Panc1 (cell line): ENCODE data around the gene BTBD18.

Experiments
- CTCF ChIP-seq: fragments of 450-650 bp; IDR thresholded peaks from 2 replicates; pipeline ENCODE4 v1.5.1; 2017; ENCODE audit warnings: mild to moderate bottlenecking
- POLR2AphosphoS5 ChIP-seq: IDR thresholded peaks from 2 replicates; pipeline ENCODE4 v1.6.1; 2012; ENCODE audit warnings: mild to moderate bottlenecking, low read depth, low read length, moderate library complexity
- REST ChIP-seq, 2 experiments: IDR thresholded peaks; 2 replicates each; pipeline ENCODE4 v1.6.1; 2011 to 2012; ENCODE audit warnings: low read depth in 2 of 2, control low read depth in 1 of 2, low read length in 1 of 2, mild to moderate bottlenecking in 1 of 2, moderate library complexity in 1 of 2; ENCODE audit not compliant: insufficient read depth in 1 of 2
- SIN3A ChIP-seq: IDR thresholded peaks from 2 replicates; pipeline ENCODE4 v1.6.1; 2012; ENCODE audit warnings: low read depth, mild to moderate bottlenecking, low read length, moderate library complexity, borderline replicate concordance; ENCODE audit not compliant: insufficient read depth

GRCh38 chr11:57792060-57792541, 40.5 kb upstream of the BTBD18 start:
- TF ChIP-seq CTCF (no peak), POLR2AphosphoS5 (no peak), SIN3A (no peak), REST (IDR thresholded peaks at IDR 0.05; ENCODE audit: insufficient read depth in 1 of 2, low read depth in 2 of 2, low read length in 1 of 2) (no peak)
